ENCODE measurements around the gene RPS6KA4. TPM values are rescaled to one million over a fixed set of nuclear protein-coding genes. Genes with fewer than 3 reads are reported as not detected.
"Not testable (repeated sequence)": the region's sequence is repeated elsewhere in the genome, so short reads cannot be mapped to it uniquely, and the experiment has no call there.

Gene RPS6KA4
- total RNA-seq, result 10 to 100 TPM; 31.1 to 41.9 TPM

DNA sequence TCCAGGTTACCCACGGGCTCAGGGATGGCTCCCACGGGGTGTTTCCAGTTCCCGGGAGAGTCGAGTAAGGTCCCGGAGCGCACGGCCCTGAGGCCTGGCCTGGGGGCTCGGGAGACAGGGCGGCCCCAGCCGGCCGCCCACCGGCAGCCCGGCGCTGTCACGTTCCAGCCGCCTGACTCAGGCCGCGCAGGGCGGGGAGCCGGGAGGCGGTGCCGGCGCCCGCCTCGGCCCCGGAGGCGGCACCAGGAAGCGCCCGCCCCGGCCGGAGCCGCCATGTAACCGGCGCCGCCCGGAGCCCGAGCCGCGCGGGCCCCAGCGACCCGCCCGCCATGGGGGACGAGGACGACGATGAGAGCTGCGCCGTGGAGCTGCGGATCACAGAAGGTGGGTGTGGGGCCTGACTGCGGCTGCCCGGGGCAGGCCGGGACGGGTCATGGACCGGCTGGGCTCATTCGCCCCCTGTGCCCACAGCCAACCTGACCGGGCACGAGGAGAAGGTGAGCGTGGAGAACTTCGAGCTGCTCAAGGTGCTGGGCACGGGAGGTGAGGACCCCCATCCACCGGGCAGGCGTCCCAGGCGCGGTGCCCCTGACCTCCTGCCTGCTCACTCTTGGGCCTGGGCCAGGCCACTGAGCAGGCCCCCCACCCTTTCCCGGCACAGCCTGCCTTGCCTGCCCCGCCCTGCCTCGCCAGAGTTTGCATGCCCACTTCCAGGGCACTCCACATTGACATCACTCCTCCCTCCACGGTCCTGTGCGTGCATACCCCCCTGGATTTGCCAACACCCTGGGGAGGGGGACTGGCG lies at the start of gene RPS6KA4:
TSS of gene RPS6KA4 (plus strand) at position 256 of the 805 bp plus-strand sequence. CDS start at position 330, 74 bp downstream.
- H3K36me3 Mint-ChIP-seq, result peaks cover 20% of the 10 kb centered on the region
- H3K27me3 Mint-ChIP-seq, result no peaks in the 10 kb centered on the region
- CTCF ChIA-PET, result interaction anchor here (0.6 to 3.1 kb wide), 12 partner anchors 16 to 384 kb away, joined by 3 to 26 read pairs (median 5); no protein-coding TSS in a partner anchor
- ATAC-seq (peak; percentile 91), DNase-seq (no peak)
- no peaks in the 10 kb centered on the region for H3K9me3 Mint-ChIP-seq (ENCODE audit: low read depth)
- peaks cover 41% of the 10 kb centered on the region for H3K4me1 Mint-ChIP-seq
- peak within 1 kb of the TSS; percentile 86 for H3K4me3 Mint-ChIP-seq
- H3K27ac Mint-ChIP-seq, result peak within 1 kb of the TSS; percentile 81

DNA sequence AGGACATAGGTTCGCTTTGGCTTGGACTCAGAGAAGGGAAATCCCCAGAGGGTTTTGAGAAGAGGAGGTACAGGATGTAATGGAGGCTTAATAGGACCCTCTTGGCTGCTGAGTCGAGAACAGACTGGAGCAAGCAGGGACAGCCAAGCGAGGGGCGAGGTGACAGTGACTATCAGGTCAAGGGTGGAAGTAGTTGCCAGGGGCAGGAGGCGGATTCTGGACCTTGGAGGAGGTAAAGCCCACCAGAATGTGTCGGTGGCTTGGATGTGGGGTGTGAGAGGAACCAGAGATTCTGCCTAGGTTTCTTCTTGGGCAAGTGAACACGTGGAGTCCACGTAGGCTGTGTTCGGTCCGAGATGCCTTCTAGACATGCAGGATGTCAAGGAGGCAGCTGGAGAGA lies 46.0 kb upstream of the RPS6KA4 start:
- Mint-ChIP-seq H3K27me3 (no peaks in the 10 kb centered on the region), H3K4me1 (peaks cover 42% of the 10 kb centered on the region), H3K9me3 (ENCODE audit: low read depth) (no peaks in the 10 kb centered on the region), H3K27ac (peak overlapping the region; percentile 77), H3K36me3 (peaks cover 23% of the 10 kb centered on the region), H3K4me3 (no peak overlapping the region)
- DNase-seq (no peak), ATAC-seq (no peak)
- CTCF ChIA-PET, result interaction anchor here (0.9 to 3.0 kb wide), 2 partner anchors 19 kb away, joined by 4 to 13 read pairs; no protein-coding TSS in a partner anchor

DNA sequence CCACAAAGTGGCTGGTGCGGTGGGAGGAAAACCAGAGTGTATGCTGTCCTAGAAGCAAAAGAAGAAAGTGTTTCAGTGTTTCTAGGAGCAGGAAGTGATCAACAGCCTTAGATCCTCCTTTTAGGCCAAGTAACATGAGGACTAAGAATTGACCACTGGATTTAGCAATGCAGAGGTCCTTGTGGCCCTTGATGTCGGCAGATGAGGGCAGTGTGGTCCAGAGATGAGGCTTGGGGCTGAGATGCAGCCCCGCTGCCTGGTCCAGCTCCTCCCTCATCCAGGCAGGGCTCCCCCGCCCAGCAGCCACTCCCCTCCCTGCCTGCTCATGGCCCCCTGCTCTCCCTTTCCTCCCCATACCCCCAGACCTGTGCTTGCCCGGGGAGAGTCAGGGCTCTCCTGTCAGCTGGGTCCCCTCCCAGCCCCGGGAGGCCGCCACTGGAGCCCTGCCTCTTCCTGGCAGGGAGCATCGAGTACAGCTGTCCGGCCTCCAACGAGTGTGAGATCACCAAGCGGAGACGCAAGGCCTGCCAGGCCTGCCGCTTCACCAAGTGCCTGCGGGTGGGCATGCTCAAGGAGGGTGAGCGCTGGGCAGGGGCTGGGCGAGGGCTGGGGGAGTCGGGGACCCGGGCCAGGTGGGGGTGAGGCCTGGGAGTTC lies 45.3 kb upstream of the RPS6KA4 start:
- CTCF ChIA-PET, result interaction anchor here (0.6 to 0.9 kb wide), 3 partner anchors 9 to 18 kb away, joined by 3 to 4 read pairs (median 3); no protein-coding TSS in a partner anchor
- H3K27ac Mint-ChIP-seq, result peak overlapping the region; percentile 77
- no peak for ATAC-seq
- no peak overlapping the region for H3K4me3 Mint-ChIP-seq
- peaks cover 43% of the 10 kb centered on the region for H3K4me1 Mint-ChIP-seq
- H3K9me3 Mint-ChIP-seq (ENCODE audit: low read depth), result no peaks in the 10 kb centered on the region
- no peaks in the 10 kb centered on the region for H3K27me3 Mint-ChIP-seq
- no peak for DNase-seq
- H3K36me3 Mint-ChIP-seq, result peaks cover 24% of the 10 kb centered on the region

DNA sequence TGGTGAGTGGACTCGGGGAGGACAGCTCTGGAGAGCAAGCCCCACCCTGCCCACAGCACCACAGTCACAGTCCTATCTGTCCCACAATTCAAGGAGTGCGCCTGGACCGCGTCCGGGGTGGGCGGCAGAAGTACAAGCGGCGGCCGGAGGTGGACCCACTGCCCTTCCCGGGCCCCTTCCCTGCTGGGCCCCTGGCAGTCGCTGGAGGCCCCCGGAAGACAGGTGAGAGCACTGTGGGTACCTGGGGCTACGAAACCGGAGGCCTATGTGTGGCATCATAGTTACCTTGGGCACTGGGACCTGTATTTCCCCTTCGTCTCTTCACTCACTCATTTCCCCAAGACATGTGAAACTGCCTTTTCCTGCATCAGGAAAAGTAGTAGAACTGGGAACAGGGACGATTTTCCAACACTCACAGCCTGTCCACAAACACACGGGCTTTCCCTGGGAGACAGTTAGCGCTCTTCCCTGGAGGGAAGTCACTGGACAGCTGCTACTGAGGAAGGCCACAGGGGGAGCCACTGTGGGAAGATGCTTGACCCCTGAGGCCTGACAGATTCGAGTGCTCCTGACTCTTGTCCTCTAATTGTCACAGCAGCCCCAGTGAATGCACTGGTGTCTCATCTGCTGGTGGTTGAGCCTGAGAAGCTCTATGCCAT lies 44.7 kb upstream of the RPS6KA4 start:
- Mint-ChIP-seq H3K27me3 (no peaks in the 10 kb centered on the region), H3K4me1 (peaks cover 47% of the 10 kb centered on the region), H3K27ac (peak overlapping the region; percentile 19), H3K36me3 (peaks cover 23% of the 10 kb centered on the region), H3K9me3 (ENCODE audit: low read depth) (no peaks in the 10 kb centered on the region), H3K4me3 (no peak overlapping the region)
- DNase-seq (peak; percentile 40), ATAC-seq (no peak)
- CTCF ChIA-PET, result interaction anchor here (0.6 to 0.9 kb wide), 3 partner anchors 10 to 17 kb away, joined by 3 to 4 read pairs (median 3); no protein-coding TSS in a partner anchor

DNA sequence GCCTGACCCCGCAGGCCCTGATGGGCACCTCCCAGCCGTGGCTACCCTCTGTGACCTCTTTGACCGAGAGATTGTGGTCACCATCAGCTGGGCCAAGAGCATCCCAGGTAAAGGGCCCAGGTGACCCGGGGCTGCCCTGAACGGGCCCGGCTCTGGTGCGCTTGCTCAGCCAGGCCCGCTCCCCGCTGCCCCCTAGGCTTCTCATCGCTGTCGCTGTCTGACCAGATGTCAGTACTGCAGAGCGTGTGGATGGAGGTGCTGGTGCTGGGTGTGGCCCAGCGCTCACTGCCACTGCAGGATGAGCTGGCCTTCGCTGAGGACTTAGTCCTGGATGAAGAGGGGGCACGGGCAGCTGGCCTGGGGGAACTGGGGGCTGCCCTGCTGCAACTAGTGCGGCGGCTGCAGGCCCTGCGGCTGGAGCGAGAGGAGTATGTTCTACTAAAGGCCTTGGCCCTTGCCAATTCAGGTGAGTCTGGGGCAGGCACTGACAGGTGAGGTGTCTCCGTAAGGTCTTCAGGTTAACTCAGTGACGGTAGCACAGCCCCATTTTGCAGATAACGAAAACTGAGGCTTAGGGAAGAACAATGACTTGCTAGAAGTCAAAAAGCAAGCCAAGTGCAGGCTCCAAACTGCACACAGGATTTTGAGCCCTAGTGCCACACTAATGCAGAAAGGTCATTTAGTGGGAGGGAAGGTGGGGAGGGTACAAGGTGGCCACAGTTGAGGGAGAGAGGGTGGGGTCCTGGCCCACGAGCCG lies 44.0 kb upstream of the RPS6KA4 start:
- Mint-ChIP-seq H3K36me3 (peaks cover 22% of the 10 kb centered on the region), H3K4me3 (no peak overlapping the region), H3K4me1 (peaks cover 50% of the 10 kb centered on the region), H3K27ac (no peak overlapping the region), H3K9me3 (ENCODE audit: low read depth) (no peaks in the 10 kb centered on the region), H3K27me3 (no peaks in the 10 kb centered on the region)
- CTCF ChIA-PET, result no interaction called here
- DNase-seq (peak; percentile 40), ATAC-seq (no peak)

DNA sequence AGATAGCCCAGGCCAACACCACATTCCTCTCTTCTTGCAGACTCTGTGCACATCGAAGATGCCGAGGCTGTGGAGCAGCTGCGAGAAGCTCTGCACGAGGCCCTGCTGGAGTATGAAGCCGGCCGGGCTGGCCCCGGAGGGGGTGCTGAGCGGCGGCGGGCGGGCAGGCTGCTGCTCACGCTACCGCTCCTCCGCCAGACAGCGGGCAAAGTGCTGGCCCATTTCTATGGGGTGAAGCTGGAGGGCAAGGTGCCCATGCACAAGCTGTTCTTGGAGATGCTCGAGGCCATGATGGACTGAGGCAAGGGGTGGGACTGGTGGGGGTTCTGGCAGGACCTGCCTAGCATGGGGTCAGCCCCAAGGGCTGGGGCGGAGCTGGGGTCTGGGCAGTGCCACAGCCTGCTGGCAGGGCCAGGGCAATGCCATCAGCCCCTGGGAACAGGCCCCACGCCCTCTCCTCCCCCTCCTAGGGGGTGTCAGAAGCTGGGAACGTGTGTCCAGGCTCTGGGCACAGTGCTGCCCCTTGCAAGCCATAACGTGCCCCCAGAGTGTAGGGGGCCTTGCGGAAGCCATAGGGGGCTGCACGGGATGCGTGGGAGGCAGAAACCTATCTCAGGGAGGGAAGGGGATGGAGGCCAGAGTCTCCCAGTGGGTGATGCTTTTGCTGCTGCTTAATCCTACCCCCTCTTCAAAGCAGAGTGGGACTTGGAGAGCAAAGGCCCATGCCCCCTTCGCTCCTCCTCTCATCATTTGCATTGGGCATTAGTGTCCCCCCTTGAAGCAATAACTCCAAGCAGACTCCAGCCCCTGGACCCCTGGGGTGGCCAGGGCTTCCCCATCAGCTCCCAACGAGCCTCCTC lies 43.1 kb upstream of the RPS6KA4 start:
- not testable (repeated sequence) for ATAC-seq; H3K27me3 Mint-ChIP-seq; H3K9me3 Mint-ChIP-seq (ENCODE audit: low read depth)
- Mint-ChIP-seq H3K27ac (peak overlapping the region; percentile 100), H3K4me3 (peak overlapping the region; percentile 95), H3K4me1 (peaks cover 51% of the 10 kb centered on the region), H3K36me3 (peaks cover 24% of the 10 kb centered on the region)
- peak; percentile 41 for DNase-seq
- CTCF ChIA-PET, result interaction anchor here (1.5 to 3.5 kb wide), 7 partner anchors 9 to 110 kb away, joined by 3 to 140 read pairs (median 15); partner anchors contain the start of genes ESRRA and FERMT3

DNA sequence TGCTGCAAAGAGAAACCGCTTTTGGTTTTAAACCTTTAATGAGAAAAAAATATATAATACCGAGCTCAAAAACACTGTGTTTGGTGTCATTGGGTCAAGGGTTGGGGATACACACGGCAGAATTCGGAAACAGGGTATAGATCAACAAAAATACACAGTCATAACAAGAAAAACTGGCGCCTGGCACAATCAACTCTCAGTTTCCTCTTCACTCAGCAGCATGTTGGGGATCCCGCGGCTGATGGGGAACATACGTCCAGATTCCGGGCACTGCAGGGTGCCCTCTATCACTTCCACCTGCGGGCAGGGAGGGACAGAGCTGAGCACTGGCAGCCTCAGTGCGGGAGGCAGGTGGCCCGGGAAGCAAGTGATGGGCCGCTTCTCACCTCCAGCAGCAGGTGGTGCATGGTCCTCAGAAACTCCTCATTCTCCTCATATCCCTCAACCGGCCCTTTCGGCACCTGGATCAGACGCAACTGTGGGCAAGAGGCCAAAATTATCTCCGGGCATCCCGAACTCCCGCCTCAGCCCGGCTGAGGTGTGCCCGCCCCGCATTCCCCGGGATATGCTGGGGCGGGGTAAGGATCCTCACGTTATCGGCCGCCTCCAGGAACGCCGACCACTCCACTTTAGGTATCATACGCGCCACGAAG lies 42.2 kb upstream of the RPS6KA4 start:
- Mint-ChIP-seq H3K4me3 (peak overlapping the region; percentile 95), H3K36me3 (peaks cover 27% of the 10 kb centered on the region), H3K9me3 (ENCODE audit: low read depth) (no peaks in the 10 kb centered on the region), H3K4me1 (peaks cover 51% of the 10 kb centered on the region), H3K27ac (peak overlapping the region; percentile 100), H3K27me3 (no peaks in the 10 kb centered on the region)
- ATAC-seq (peak; percentile 7), DNase-seq (peak; percentile 67)
- CTCF ChIA-PET, result interaction anchor here (0.6 to 3.5 kb wide), 19 partner anchors 9 to 456 kb away, joined by 3 to 140 read pairs (median 10); partner anchors contain the start of genes CATSPERZ, CCDC88B, ESRRA and FERMT3

DNA sequence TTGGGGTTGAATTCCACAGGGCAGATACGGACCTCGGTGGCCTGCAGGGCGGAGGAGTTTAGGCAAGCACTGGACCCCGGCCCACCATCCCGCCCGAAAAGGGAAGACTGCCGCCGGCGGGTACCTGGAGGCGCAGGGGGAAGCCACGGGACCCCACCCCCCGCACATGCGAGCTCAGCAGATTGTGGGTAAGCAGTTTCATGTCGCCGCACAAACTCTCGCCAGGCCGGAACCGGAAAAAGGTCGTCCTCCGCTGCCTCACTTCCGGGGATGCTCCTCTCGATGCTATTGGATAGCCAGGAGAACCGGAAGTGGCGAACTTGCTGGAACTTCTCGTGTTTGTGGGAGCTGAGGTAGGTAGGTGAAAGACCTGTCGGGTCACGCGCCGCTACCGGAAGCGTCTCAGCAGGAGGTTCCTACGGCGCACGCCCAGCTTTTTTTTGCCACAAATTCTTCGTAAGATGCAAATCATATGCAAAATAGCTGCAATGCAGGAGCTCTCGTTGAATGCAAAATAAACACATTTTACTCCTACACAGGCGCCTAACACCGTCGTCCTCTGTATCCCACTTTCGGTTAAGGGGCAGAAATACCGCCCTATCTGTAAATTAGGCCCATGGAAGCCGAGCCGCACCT lies 41.5 kb upstream of the RPS6KA4 start, which contains the start of gene TRMT112:
TSS of gene TRMT112 (minus strand) at position 235 of the 636 bp plus-strand sequence. CDS start at position 202, 33 bp downstream.
- CTCF ChIA-PET, result interaction anchor here (0.8 to 3.5 kb wide), 25 partner anchors 10 to 371 kb away, joined by 3 to 140 read pairs (median 6); partner anchors contain the start of genes CATSPERZ, CCDC88B, ESRRA and FERMT3
- H3K9me3 Mint-ChIP-seq (ENCODE audit: low read depth), result no peaks in the 10 kb centered on the region
- H3K36me3 Mint-ChIP-seq, result peaks cover 27% of the 10 kb centered on the region
- H3K4me1 Mint-ChIP-seq, result peaks cover 47% of the 10 kb centered on the region
- H3K27ac Mint-ChIP-seq, result peak within 1 kb of the TSS; percentile 100
- peak; percentile 99 for DNase-seq
- no peaks in the 10 kb centered on the region for H3K27me3 Mint-ChIP-seq
- peak within 1 kb of the TSS; percentile 95 for H3K4me3 Mint-ChIP-seq
- ATAC-seq, result peak; percentile 68

DNA sequence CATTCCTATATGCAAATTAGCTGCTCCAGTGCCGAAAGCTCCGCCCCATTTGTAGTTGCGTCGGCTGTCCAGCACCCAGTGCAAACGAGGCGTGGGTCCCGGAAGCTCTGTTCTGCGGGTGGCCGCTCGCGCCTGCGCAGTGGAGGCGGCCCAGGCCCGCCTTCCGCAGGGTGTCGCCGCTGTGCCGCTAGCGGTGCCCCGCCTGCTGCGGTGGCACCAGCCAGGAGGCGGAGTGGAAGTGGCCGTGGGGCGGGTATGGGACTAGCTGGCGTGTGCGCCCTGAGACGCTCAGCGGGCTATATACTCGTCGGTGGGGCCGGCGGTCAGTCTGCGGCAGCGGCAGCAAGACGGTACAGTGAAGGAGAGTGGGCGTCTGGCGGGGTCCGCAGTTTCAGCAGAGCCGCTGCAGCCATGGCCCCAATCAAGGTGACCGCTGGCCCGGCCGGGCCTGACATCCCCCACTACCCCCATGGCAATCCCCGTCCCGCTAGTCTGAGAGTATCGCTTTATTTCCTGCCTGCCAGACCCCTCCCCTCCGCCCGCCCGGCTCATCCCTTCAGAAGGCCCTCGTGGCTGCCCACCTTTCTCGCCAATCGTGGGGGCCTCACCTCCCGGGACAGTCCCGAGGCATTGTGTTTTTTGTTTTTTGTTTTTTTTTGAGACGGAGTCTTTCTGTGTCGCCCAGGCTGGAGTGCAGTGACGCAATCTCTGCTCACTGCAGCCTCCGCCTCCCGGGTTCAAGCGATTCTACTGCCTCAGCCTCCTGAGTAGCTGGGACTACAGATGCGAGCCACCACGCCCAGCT lies 40.8 kb upstream of the RPS6KA4 start, which contains the start of gene PRDX5:
TSS of gene PRDX5 (plus strand) at position 161 of the 805 bp plus-strand sequence. CDS start at position 256, 95 bp downstream.
- CTCF ChIA-PET, result interaction anchor here (0.8 to 3.5 kb wide), 25 partner anchors 9 to 370 kb away, joined by 3 to 140 read pairs (median 6); partner anchors contain the start of genes CATSPERZ, CCDC88B, ESRRA and FERMT3
- Mint-ChIP-seq H3K4me3 (peak within 1 kb of the TSS; percentile 95), H3K9me3 (ENCODE audit: low read depth) (no peaks in the 10 kb centered on the region), H3K27ac (peak within 1 kb of the TSS; percentile 100), H3K4me1 (peaks cover 40% of the 10 kb centered on the region), H3K36me3 (peaks cover 22% of the 10 kb centered on the region), H3K27me3 (no peaks in the 10 kb centered on the region)
- ATAC-seq (peak; percentile 84), DNase-seq (peak; percentile 97)

All from activated CD8-positive, alpha-beta memory T cell treated with anti-CD3 and anti-CD28 coated beads, Interleukin-2, amount 10 ng/mL, durations not matched to agents 7 days and 5 days (primary cell).